Heart right ventricle (tissue), 16 donors: ENCODE data around the gene TMEFF2. TPM values are rescaled to one million over a fixed set of nuclear protein-coding genes. Genes with fewer than 3 reads are reported as not detected.

Source experiments
- ATAC-seq, 8 donors: fragments of 200-7000 bp; cut with Tn5 transposase; one replicate each; pipeline ENCODE4 v1.9.1; 2020; ENCODE audit warnings: mild to moderate bottlenecking in 8 of 8, moderate library complexity in 8 of 8, moderate number of reproducible peaks in 1 of 8
- DNase-seq, 2 donors: peaks; one replicate each; pipeline ENCODE4 v3.0.0-alpha.2; 2020
- H3K27ac ChIP-seq, 10 donors: fragments of 200-600 bp; sonication (generic) in 2 of 10; one replicate each; pipeline versions ENCODE4 v1.5.0 to v1.8.0; 2020 to 2022; ENCODE audit warnings: mild to moderate bottlenecking in 3 of 10
- H3K27me3 ChIP-seq, 7 donors: fragments of 200-600 bp; one replicate each; pipeline ENCODE4 v1.8.0; 2021 to 2022; ENCODE audit warnings: mild to moderate bottlenecking in 2 of 7
- H3K36me3 ChIP-seq, 9 donors: fragments of 200-600 bp; sonication (generic) in 1 of 9; one replicate each; pipeline versions ENCODE4 v1.5.0 to v1.8.0; 2020 to 2022; ENCODE audit warnings: mild to moderate bottlenecking in 2 of 9
- H3K4me1 ChIP-seq, 9 donors: fragments of 200-600 bp; sonication (generic) in 1 of 9; one replicate each; pipeline versions ENCODE4 v1.5.0 to v1.8.0; 2020 to 2022; ENCODE audit warnings: mild to moderate bottlenecking in 4 of 9
- H3K4me3 ChIP-seq, 10 donors: fragments of 200-600 bp; sonication (generic) in 2 of 10; one replicate each; pipeline versions ENCODE4 v1.5.0 to v1.8.0; 2020 to 2022; ENCODE audit warnings: mild to moderate bottlenecking in 7 of 10, moderate library complexity in 2 of 10
- H3K9me3 ChIP-seq, 11 donors: fragments of 200-600 bp in 10 of 11; sonication (generic) in 2 of 11; one replicate each; pipeline versions ENCODE4 v1.5.0 to v1.8.0; 2013 to 2022; ENCODE audit warnings: mild to moderate bottlenecking in 2 of 11, control low read depth in 1 of 11, moderate library complexity in 1 of 11
- CTCF ChIP-seq, 9 donors: fragments of 200-600 bp; sonication (generic) in 2 of 9; IDR thresholded peaks; one replicate each; pipeline versions ENCODE4 v1.5.0 to v1.8.0; 2021 to 2022; ENCODE audit warnings: antibody characterized with exemption in 9 of 9, mild to moderate bottlenecking in 5 of 9, moderate library complexity in 1 of 9
- WGBS, 2 donors: extraction: QIAGEN DNeasy Blood & Tissue Kit; methylation state at CpG; one replicate each; pipeline ENCODE4 v1.1.7; 2013; ENCODE audit warnings: inconsistent platforms in 1 of 2; 5-methylcytosine and 5-hydroxymethylcytosine counted together
- intact Hi-C, 10 donors: fragments of 100-400 bp; cut with DNase I; formaldehyde crosslinking; loops; one replicate each; pipeline versions ENCODE4 v1.11.1 to v1.14.2; 2022
- polyA plus RNA-seq, 2 donors: library from polyadenylated mRNA; stranded (reverse); fragments of 200-250 nt; gene quantifications; one replicate each; pipeline ENCODE4 v1.2.3, GENCODE V29; 2013
- total RNA-seq, 10 donors: library from RNA; stranded (reverse); fragmentation: NEBNext Ultra II Directional in 3 of 10; extraction: Animal tissue kit (Norgen Biotek cat#: 25700) in 3 of 10; gene quantifications; one replicate each; pipeline versions ENCODE4 v1.2.1 to v1.2.4, GENCODE V29; 2021 to 2023
- donor health status: Arrhythmogenic right ventricular cardiomyopathy.
- donor health status: ischemic (EF 13 %, LVEDD 7.1; RV severe dilation, severe dysfunction).
- donor health status: healthy with polysubstance abuse.
- donor health status: DM: no; HTN: yes; CAD: no.
- donor health status: DM: no; HTN: no; CAD: no.
- donor health status: ischemic (EF 25% LVEDD 6.9; RV normal size, moderate dysfunction).
- donor health status: ischemic (EF 25% LVEDD 5.7; RV mildly dilated, moderate dysfunction).
- donor health status: healthy.
- donor health status: DM: yes; HTN: yes; CAD: no.
- donor health status: Ischemic cardiomyopathy.
- donor health status: ischemic (EF 35%, LVEDD 5.7; RV mildly dilated, moderate dysfunction).
- donor health status: nonischemic (EF 11% LVEDD 7.7; RV severe dilation, severe dysfunction).
- donor health status: DM: yes; HTN: yes; CAD: no.
- donor health status: PGD.
- donor health status: ischemic (EF 29% LVEDD 5.4; RV normal size, mild dysfunction).
- donor health status: nonischemic (EF 23%, LVEDD 6.1; RV moderate dilation, normal function).

TMEFF2 gene
- total and polyA plus RNA-seq, 12 donors: 0.09 to 0.41 (median 0.17) TPM; not detected in 8

GRCh38 chr2:192184349-192184748, 10.4 kb downstream of the TMEFF2 start:
- no peak for ATAC-seq
- H3K36me3 ChIP-seq: no peaks in the 10 kb centered on the region

GRCh38 chr2:192183296-192183695, 11.4 kb downstream of the TMEFF2 start:
- H3K4me3 ChIP-seq: no peak overlapping the region
- no peaks in the 10 kb centered on the region for H3K36me3 ChIP-seq
- no peak for TF ChIP-seq CTCF (IDR thresholded peaks at IDR 0.05)
- H3K27ac ChIP-seq: no peak overlapping the region
- no peaks in the 10 kb centered on the region for H3K9me3 ChIP-seq
- intact Hi-C loops: no loop called here
- ATAC-seq: no peak
- WGBS, 2 donors: 66 to 85% methylated on average over 1 of the region's 1 CpG
- H3K4me1 ChIP-seq: no peaks in the 10 kb centered on the region
- no peak for DNase-seq
- H3K27me3 ChIP-seq: peaks cover 0 to 32% (median 12%) of the 10 kb centered on the region in 7 donors

More at GRCh38 chr2:192184349-192184748, 10.4 kb downstream of the TMEFF2 start:
- H3K4me1 ChIP-seq: no peaks in the 10 kb centered on the region
- no peak for TF ChIP-seq CTCF (IDR thresholded peaks at IDR 0.05)
- H3K4me3 ChIP-seq: no peak overlapping the region
- H3K9me3 ChIP-seq: no peaks in the 10 kb centered on the region
- intact Hi-C loops: no loop called here
- 93 to 95% methylated on average over 2 of the region's 2 CpGs for WGBS, 2 donors
- DNase-seq: no peak
- no peak overlapping the region for H3K27ac ChIP-seq
- peaks cover 0 to 31% (median 16%) of the 10 kb centered on the region in 7 donors for H3K27me3 ChIP-seq

GRCh38 chr2:192166946-192167345, 27.8 kb downstream of the TMEFF2 start:
- no peak overlapping the region for H3K4me3 ChIP-seq
- ATAC-seq (no peak), DNase-seq (no peak)
- H3K36me3 ChIP-seq: no peaks in the 10 kb centered on the region
- WGBS, 2 donors: 53 to 71% methylated on average over 2 of the region's 2 CpGs
- no peak for TF ChIP-seq CTCF (IDR thresholded peaks at IDR 0.05)
- intact Hi-C loops: loop anchor here in 4 of 10 donors (10.0 kb wide), 3 partner anchors 272 to 612 kb away; no protein-coding TSS in a partner anchor
- H3K27me3 ChIP-seq: peaks cover 0 to 9% (median 0%) of the 10 kb centered on the region in 7 donors
- peaks cover 0 to 5% (median 2%) of the 10 kb centered on the region in 9 donors for H3K4me1 ChIP-seq
- H3K27ac ChIP-seq: no peak overlapping the region
- H3K9me3 ChIP-seq: no peaks in the 10 kb centered on the region

- Histone ChIP-seq H3K9me3 (no peaks in the 10 kb centered on the region), H3K4me3 (no peak overlapping the region), H3K36me3 (no peaks in the 10 kb centered on the region), H3K4me1 (peaks cover 0 to 11% (median 6%) of the 10 kb centered on the region in 9 donors), H3K27me3 (peaks cover 0 to 9% (median 0%) of the 10 kb centered on the region in 7 donors), H3K27ac (no peak overlapping the region)
- DNase-seq (no peak), ATAC-seq (no peak)
- intact Hi-C loops: loop anchor here in 4 of 10 donors (10.0 kb wide), 3 partner anchors 271 to 611 kb away; no protein-coding TSS in a partner anchor
- no peak for TF ChIP-seq CTCF (IDR thresholded peaks at IDR 0.05)
- 77 to 94% methylated on average over 4 of the region's 4 CpGs for WGBS, 2 donors
Measured at GRCh38 chr2:192165842-192166241, 28.9 kb downstream of the TMEFF2 start.
